Stimulated activated CD8-positive, alpha-beta memory T cell treated with anti-CD3 and anti-CD28 coated beads, Interleukin-15, amount 100 ng/mL, for 24 hours (primary cell): ENCODE measurements around the gene ZBTB8A.
"Not testable (repeated sequence)": the region's sequence is repeated elsewhere in the genome, so short reads cannot be mapped to it uniquely, and the experiment has no call there.

ENCODE experiments used
- DNase-seq: peaks from one replicate; pipeline ENCODE4 v3.0.0-alpha.2; 2020; ENCODE audit warnings: low read depth

ZBTB8A gene

DNA sequence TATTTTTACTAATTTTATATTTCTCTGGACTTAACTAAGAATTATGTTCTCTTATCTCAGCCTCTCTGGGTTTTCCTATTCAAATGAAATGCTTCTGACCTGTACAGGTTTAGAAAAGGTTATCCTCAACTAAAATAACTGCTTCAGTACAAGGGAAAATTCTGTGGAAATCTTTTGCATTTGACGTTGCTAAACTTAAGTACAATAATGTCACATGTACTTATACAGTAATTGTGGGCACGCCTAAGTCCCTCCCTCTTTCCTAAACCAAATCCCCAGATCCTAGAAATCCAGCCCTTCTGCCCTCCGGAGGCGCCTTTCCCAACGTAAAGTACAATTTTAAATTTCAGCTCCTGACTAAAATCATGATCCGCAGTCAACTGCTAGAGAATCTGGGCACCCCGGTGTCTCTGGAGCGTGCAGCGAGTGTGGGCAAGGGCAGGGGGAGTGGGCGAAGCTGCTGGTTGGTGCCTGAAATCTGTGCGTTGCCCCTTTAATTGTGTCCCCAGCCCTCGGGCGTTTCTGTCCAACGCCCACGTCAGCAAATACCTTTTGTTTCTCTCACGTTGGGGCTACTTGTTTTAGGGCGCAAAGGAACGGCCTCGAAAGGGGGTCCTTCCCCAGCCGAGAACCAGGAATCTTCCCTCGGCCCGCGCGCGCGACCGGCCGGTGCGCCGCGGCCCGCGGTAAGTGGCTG is at the start of gene ZBTB8A:
Gene ZBTB8A (plus strand): TSS at position 541 of the 697 bp plus-strand sequence. CDS start 53,505 bp downstream, outside the sequence.
- DNase-seq = no peak

DNA sequence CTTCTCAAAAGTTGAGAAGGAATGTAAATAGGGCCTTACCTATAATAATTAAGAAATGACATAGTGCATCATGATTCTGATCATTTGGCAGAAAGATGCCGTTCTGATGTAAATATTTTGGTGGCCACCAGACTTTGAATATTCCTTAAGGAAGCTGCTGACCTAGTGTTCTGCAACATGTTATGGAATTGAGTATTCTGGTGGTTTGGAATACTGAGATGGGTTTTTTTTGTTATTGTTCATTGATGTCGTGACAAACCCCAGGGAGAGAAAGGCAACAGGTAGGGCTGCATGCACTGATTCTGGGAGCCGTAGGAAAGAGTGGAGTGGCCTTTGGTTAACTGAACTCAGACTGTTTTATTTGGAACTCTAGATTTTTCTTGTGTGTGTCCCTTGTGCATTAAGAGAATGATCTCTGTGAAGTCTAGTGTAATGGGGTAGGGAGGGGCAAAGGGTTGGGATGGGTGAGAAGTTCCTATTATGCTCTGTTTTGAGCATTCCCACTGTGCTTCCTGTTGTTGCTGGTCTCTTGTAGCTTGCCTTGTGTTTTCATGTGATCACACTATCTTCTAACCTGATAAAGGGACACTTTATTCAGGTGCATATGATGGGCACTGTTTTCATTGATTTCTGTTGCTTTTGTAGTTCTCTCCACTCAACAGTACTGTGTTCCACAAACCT is 49.3 kb upstream of the ZBTB8A start:
- no peak for DNase-seq

DNA sequence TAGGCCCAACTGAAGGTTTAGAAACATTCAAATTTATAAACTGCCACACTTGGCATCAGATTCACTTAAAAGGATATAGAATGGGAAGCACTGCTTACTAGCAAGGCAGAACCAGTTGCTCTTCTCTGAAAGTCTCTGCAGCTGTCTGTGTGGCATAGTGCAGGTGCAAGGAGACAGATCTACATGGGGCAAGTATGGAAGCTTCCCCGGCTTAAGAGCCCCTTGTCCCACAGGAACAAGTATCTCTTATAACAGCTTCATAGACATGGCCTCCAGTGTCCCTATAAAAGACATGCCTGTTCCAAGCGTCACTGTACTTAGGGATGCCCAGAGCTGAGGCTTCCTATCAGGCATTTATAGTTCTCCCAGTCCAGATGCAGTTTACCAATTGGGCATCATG is 47.8 kb upstream of the ZBTB8A start:
- no peak for DNase-seq

DNA sequence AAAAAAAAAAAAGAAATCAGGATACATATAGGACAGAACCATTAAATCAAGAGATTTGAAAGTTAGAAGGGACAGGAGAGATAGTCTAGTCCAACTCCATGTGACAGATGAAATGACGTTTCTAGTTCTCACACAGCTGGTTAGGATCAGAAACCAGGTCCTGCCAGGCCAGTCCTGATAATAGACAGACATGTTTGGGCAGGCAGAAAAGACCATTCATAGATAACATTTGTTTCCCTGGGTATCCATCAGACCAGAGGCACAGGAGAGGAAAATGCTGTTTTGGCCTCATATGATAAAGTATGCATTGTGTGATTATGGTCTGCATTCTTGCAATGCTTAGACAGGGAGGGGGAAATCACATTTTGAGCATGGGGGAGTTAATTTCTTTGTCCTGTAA is 45.0 kb upstream of the ZBTB8A start:
- no peak for DNase-seq

DNA sequence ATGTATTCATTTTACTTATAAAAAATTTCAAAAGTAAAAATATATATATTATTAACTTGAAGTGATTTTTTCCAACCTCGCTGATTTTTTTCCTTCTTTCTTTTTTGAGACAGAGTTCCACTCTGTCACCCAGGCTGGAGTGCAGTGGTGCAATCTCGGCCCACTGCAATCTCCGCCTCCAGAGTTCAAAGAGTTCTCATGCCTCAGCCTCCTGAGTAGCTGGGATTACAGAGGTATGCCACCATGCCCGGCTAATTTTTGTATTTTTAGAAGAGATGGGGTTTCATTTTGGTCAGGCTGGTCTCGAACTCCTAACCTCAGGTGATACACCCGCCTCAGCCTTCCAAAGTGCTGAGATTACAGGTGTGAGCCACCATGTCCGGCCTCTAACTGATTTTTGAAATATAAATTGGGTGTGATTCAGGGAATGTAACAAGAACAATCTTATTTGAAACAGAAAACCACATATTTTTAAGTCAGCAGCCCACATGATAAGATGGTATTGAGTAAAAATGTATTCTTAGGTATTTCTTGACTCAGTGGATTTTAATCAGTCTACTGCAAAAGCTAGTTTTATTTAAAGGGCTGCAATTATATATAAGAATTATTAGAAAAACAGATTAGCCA is 44.4 kb upstream of the ZBTB8A start:
- DNase-seq = no peak

DNA sequence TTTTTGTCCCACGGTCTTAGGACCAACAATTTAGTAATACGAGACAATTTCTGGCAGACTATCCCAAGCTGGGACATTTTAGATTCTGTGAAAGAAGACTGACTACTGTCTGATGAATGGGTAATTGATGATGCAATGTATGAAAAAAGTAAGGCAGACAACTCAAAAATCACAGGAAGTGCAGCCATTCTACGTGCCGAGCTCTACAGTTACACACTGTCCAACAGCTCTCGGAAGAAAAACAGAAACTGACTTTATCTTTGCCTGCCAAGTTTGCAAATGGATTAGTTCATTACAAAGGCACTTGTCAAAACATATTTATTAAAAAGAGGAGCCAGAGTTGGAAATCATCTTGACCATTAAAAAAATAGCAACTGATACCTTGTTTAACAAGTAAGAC is 43.1 kb upstream of the ZBTB8A start:
- DNase-seq = no peak

DNA sequence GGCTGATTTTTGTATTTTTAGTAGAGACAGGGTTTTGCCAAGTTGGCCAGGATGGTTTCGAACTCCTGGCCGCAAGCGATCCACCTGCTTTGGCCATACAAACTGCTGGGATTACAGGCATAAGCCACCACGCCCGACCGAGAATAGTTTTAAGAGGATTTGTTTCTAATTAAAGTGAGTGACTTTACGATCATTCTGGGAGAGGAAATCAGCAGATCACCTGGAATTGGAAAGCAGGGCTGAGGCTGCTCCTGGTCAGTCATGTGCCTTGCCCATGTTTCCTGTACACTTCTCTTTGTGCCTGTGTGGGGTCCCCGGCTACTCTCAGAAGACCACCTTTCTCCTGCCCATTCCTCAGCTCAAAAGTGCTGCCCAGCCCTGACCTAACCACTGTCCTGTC is 40.5 kb upstream of the ZBTB8A start:
- DNase-seq = no peak

DNA sequence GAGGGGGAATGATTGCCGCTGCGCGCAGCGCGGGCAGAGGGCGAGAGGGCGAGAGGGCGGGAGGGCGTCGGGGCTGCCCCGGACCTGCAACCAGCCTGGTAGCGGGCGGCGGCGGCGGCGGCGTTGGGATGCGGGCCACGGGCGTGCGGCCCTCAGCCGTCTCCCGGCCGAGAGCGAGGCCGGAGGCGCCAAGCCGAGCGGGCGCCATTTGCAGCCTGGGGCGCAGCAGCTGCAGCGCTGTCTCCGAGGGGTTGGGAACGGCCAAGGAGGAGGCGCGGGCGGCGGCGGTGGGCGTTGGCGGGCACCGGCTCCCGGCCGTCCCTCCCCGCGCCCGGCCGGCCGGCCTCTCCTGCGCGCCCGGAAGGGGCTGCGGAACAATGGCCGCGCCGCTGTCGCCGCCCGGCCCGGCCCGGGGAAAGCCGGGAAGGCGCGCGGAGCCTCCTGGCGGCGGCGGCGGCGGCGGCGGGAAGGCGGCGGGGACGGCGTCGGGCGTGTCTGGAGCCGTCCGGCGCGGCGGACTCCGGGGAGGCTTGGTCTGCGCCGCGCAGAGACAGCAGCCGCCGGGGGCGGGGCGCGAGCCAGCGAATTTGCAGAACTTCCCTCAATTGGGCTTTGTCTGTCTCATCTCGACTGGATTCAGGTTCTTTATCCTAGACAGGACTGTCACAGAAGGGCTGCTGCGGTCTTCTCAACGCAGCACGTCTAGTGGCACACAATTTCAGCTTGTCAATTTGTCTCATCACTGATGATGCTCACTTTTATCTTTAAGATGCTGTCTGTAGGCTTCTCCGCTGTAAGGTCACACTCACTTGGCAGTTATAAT is 38.6 kb upstream of the ZBTB8A start:
- DNase-seq = no peak

DNA sequence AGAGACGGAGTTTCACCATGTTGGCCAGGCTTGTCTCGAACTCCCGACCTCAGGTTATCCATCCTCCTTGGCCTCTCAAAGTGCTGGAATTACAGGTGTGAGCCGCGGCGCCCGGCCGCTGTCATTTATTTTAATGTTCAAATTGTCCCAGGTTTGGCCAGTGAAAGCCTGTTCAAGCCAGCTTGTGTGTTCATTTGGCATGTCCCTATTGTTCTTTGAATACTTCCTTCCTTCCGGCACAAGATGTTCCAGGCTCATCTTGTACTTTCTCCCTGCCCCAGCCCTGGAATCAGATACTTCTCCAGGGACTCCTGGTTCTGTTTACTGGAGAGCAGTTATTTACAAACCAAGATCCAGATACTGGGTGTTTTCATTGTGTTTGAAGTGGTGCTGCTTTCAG is 37.4 kb upstream of the ZBTB8A start:
- no peak for DNase-seq

DNA sequence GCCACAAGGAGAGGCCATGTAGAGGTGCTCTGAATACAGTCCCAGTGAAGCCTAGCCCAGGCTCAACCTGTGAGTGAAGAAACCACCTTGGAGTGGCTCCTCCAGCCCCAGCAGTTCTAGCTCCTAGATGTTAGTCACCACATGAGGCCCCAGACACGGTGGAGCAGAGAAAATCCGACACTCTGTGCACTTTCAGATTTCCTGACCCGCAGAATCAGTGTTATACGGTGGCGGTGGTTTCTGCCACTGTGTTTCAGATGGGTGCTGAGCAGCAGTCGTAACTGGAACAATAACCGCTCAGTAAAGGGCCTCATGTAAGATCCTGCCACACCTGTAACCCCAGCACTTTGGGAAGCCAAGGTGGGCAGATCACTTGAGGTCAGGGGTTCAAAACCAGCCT is 36.1 kb upstream of the ZBTB8A start:
- no peak for DNase-seq

DNA sequence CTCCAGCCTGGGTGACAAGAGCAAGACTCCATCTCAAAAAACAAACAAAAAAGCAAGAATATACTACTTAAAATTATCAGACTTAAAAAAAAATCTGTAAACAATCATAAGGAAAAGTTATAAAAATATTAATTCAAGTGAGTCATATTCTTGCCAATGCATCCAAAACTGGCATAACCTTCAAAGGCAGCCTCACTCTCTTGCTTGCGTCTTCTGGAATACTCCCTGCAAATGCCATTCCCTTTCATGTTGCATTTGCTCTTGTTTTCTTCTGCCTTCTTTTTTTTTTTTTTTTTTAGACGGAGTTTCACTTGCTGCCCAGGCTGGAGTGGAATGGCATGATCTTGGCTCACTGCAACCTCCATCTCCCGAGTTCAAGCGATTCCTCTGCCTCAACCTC is 32.2 kb upstream of the ZBTB8A start:
- no peak for DNase-seq

DNA sequence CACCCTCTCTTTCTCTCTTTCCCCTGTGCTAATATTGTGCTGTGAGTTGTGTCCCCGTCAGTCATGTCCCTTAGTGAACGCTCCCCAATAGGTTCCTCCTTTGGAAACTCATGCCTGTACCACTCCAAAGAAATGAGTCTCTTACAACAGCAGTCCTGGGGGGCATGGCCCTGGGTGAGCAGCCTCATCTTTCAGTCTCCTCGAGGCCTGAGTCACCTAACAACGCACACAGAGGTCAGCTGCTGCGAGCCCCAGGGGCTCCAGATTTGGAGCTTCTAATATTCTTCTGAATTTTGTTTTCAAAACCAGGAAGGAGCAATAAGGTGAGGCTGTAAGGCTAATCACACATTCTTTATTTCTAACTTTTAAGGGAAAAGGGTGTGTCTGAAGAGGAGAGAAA is 30.5 kb upstream of the ZBTB8A start:
- DNase-seq = no peak

DNA sequence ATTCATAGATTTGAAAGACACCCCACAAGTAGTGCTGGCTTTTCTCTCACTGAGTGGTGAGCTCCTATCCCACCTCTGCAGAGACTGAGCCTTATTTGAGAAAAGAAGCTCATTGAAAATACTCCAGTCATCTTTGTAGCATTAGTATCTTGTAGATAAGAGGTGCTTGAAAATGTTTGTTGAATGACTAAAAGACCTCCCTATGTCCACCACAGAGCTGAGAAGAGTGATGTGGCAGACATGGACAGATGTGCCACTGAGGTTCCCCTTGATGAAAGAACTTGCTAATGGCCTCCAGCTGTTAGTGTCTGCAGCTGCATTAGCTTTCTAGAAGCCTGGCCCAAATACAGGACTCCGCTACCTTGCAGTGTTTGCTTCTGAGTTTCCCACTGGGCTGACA is 29.3 kb upstream of the ZBTB8A start:
- no peak for DNase-seq

DNA sequence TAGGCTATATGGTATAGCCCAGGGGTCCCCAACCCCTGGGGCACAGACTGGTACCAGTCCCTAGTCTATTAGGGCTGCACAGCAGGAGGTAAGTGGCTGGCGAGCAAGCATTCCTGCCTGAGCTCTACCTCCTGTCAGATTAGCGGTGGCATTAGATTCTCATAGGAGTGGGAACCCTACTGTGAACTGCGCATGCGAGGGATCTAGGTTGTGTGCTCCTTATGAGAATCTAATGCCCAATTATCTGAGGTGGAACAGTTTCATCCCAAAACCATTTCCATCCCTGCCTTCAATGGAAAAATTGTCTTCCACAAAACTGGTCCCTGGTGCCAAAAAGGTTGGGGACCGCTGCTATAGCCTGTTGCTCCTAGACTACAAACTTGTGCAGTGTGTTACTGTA is 22.8 kb upstream of the ZBTB8A start:
- DNase-seq = no peak

DNA sequence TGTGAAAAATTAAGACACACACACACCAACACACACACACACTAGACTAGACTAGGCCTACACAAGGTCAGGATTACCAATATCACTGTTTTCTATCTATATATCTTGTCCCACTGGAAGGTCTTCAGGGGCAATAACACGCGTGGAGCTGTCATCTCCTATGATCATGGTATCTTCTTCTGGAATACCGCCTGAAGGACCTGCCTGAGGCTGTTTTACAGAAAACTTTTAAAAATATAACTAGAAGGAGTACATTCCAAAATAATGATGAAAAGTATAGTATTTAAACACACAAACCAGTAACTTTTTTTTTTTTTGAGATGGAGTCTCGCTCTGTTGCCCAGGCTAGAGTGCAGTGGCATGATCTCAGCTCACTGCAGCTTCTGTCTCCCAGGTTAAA is 20.3 kb upstream of the ZBTB8A start:
- DNase-seq = no peak

DNA sequence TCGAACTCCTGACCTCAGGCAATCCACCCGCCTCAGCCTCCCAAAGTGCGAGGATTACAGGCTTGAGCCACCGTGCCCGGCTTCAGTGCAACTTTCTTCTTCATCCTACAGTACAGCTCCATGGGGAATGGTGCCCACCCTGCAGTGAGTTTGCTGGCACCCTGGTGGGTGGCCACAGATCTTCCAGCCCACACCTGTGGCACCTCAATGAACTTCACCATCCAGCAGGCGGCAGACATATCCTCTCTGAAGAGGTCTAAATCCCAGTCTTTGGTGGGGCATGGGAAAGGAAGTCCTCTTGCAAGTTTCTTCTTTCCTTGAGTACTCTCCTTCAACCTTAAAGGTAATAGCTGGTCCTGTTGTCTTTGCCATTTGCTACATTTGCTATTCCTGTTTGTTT is 18.1 kb upstream of the ZBTB8A start:
- DNase-seq = no peak

DNA sequence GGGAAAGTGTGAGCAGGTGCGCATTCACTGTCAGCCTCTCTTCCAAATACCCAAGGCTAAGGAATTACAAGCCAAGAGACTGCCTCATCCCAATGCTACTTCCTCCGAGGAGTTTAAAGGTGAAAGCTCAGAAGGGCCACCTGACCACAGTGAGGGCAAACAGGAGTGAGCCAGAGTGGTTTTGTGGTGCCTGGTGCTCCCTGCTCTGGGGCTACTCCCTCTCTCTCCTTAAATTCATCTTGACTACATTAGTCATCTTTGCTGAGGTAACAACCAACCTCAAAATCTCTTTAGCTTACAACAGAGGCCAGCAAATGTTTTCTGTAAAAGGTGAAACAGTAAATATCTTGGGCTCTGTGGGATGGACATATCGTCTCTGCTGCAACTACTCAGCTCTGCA is 14.2 kb upstream of the ZBTB8A start:
- no peak for DNase-seq

DNA sequence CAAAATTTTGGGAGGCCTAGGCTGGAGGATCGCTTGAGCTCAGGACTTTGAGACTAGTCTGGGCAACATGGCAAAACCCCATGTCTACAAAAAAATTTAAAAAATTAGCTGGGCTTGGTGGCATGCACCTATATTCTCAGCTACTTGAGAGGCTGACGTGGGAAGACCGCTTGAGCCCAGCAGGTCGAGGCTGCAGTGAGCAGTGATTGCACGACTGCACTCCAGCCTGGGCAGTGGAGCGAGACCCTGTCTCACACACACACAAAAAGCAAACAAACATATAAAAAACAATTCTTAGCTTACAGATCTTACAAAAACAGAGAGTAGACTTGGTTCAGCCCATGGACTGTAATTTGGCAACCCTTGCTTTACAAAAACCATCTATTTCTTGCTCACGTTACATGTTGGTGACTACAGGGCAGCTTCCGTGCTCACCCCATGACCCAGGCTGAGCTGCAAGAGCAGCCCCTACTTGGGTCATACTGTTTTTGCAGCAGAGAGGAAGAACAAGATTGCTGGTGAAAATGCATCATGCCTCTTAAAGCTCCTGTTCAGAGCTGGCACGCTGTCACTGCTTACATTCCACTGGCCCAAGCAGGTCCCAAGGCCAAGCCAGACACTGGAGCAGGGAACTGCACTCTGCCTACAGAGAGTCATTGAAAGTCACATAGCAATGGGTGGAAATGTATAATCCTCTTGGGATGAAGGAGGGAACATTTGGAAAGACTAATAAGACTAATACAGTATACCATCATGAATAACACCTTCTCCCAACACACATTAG is 13.4 kb upstream of the ZBTB8A start:
- DNase-seq = no peak

DNA sequence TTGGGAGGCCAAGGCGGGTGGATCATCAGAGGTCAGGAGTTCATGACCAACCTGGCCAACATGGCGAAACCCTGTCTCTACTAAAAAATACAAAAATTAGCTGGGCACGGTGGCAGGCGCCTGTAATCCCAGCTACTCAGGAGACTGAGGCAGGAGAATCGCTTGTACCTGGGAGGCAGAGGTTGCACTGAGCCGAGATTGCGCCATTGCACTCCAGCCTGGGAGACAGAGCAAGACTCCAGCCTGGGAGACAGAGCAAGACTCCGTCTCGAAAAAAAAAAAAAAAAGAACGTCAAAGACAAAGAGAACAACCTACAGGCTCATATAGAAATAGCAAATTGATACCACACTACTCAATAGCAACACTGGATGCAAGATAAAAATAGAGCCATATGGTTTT is 10.7 kb upstream of the ZBTB8A start:
- DNase-seq = not testable (repeated sequence)

DNA sequence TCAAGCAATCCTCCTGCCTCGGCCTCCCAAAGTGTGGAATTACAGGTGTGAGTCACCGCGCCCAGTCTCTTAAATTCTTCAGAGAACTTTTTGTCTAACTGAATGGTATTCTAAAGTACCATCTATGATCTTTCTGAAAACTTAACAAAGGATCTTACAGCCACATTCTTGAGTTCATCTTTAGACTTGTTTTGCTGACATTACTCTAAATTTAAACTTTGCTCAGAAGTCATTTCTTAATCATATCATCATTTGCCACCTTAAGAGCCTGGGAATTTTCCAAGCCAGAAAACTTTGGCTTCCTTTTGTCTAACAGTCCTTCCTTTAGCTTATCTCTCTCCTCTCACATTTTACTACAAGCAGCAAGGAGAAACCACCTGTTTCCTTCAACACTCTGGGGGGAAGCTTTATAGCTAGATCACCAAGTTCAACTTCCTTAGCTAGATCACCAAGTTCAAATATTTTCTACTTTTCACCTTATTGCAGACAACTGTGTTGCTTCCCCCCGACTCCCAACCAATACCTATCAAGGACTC is 5.4 kb upstream of the ZBTB8A start:
- no peak for DNase-seq

DNA sequence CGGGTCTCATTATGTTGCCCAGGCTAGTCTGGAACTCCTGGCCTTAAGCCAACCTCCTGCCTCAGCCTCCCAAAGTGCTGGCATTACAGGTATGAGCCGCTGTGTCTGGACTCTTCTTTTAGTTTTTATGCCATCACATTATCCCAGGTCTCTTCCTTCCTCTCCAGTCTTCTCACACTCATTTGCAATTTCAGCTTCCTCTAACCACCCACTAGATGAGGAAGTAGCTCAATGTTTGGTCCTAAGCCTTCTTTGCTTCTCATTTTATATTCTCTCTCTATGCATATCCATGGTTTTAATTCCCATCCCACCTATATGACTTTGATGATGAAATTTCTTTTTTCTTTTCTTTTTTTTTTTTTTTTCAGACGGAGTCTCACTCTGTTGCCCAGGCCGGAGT is 3.1 kb upstream of the ZBTB8A start:
- DNase-seq = no peak

DNA sequence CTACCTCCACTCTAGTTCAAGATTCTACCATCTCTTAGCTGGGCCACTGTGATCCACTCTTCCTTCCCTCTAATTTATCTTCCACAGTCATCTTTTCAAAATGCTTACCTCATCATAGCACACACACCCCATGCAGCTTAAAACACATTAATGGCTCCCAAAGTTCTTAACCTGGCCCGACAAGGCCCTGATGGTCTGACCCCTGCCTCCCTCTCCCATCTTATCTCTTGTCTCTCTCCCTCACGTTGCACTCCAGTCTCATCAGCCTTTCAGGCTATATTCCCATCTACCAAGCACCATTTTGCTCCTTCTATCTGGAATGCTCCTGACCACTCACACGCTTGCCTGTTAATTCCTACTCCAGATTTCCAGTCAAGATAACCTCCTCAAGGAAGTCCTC is 2.5 kb upstream of the ZBTB8A start:
- no peak for DNase-seq
